ENCODE measurements around the gene LY9.

The LY9 gene

DNA sequence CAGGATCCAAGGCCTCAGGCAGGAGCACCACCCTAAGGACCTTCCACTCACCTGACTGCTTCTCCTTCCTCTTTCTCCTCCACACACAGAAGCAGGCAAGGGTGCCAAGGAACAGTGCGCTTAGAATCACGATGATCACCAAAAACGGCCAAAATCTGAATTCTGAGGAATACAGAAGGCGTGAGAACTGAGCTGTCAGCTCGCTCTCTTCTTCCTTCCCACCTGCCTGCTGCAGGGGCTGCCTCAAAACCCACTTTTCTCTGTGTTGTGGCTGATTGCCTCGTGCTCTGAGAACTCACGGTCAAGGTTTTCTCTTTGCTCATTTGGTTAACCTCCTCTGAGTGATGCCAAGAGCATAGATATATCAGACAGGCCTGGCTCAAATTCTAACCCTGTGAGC lies 42.9 kb downstream of the LY9 start:
- DNase-seq = no peak

GRCh38 chr1:160839746-160840145 lies 43.8 kb downstream of the LY9 start:
- DNase-seq = no peak

DNA sequence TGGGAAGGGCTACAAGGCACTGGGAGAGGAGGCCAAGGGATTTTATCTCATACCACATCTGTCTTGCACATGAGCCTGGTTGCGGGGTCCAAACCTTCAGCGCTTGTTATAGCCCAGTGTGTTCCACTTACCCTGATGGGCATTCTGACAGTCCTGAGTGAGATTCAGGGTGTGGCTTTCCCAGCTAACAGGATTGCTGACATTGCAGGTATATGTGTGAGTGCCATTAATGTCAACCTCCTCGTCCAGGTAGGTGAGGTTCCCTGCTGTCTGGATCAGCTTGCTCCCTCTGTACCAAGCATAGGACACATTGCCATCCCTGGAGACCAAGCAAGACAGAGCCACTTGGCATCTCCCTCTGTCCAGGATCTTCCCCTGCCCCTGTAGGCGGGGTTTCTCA lies 45.1 kb downstream of the LY9 start:
- no peak for DNase-seq

GRCh38 chr1:160844447-160845232 lies 48.7 kb downstream of the LY9 start:
- DNase-seq = no peak

DNA sequence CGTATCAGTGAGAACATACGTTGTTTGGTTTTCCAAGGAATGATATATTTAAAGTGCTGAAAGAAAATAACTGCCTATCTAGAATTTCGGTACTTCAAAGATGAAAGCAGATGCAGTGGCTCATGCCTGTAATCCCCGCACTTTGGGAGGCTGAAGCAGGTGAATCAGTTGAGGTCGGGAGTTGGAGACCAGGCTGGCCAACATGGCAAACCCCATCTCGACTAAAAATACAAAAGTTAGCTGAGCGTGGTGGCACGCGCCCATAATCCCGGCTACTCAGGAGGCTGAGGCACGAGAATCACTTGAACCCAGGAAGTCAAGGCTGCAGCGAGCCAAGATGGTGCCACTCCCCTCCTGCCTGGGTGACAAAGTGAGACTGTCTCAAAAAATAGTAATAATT lies 50.3 kb downstream of the LY9 start:
- DNase-seq = no peak

GRCh38 chr1:160850541-160850940 lies 54.6 kb downstream of the LY9 start:
- no peak for DNase-seq

DNA sequence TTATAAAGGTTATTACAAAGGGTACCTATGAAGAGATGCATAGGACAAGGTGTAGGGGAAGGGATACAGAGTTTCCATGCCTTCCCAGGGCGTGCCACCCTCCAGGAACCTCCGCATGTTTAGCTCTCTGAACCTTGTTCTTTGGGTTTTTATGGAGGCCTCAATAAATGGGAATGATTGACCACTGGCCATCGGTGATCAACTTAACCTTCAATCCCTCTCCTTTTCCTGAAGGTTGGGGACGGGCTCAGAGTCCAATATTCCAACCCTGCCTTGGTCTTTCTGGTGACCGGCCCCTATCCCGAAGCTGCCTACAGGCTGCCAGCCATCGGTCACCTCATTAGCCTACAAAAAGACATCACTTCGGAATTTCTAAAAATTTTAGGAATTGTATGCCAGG lies 55.0 kb downstream of the LY9 start:
- no peak for DNase-seq

GRCh38 chr1:160853014-160853413 lies 57.0 kb downstream of the LY9 start:
- DNase-seq = no peak

DNA sequence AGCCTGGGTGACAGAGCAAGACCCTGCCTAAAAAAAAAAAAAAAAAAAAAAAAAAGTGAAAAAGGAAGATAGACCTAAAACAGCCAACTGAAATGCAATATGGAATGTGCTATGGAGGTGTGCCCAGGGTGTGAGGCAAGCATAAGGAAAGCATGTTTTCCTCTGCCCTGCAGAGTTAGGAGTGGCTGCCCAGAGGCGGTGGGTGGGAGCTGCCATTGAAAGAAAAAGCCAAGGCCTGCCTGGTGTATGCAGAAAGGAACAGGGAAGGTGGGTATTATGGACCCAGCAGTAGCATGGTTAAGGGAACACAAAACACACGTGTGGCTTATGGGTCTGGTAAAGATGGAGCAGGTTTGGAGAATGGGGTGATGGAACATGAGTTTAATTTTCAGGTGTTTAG lies 57.8 kb downstream of the LY9 start:
- DNase-seq = no peak

DNA sequence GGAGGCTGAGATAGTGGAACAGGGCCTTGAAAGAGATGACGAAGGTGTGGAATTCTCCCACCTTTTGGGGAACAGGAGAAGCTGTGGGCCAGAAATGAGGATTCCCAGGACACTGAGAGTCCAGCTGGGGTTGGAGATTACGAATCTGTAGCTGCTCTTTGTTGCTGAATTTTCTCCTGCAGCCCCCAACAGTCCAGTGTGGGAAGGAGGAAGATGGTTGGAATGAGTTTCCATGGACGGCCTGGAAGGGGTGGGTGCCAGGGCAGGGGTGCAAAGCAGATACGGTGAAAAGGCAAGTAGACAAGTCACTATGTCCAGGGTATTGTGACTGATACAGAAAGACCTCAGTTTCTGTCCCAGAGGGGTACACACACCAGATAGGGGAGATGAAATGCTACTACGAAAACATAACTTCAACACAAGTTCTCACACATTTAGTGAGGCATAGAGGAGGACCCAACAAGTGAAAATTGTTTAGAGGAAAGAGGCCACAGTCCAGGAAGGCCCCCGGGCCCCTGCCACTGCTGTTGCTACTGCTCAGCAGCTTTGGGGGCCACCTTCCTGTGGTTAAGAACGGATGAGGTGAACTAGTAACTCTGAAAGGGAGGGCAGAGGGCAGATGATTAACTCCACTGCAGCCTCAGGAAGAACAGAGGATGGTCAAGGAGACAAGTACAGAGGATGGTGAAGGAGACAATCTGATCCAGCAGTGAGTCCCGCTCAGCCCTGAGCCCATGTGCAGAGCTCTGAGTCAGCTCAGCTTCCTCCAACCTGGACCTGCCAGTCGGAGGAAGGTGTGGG lies 59.4 kb downstream of the LY9 start:
- DNase-seq = no peak

DNA sequence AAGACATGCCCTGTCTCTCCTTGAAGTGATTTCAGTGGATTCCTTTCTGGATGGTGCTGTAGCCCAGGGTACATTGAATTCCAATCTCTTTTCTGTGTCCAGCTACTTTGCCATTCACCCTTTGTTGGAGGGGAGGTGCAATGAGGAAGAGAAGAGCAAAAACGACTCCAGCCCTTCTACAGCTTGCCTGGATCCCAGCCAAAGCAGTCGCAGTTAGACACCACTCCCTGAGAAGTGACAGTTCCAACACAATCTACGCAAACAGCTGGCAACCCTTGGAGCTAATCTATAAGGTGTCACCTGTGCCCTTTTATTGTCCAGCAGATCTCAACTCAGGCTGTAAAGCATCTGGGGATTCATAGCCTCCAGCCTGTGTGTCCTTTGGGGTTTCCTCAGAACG lies 62.1 kb downstream of the LY9 start:
- DNase-seq = no peak

- DNase-seq = no peak
Observed at GRCh38 chr1:160858507-160858906, 62.5 kb downstream of the LY9 start.

DNA sequence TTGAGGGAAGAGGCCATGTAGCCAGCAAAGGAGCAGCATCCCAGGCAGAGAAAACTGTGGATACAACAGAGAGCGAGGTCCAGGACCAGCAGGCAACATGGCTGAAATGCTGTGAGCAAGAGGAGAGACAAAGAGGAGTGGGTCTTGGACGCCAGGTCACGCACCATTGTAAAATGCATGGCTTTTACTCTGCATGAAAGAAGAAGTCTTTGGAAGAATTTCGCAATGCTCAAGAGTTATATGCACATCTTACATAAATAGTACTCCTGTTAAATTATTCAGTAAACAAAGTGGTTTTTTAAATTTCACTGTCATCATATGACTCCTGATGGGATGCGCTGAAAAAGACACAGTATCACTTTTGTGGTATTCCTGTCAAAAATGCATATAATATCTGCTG lies 63.2 kb downstream of the LY9 start:
- no peak for DNase-seq

- DNase-seq = no peak
Observed at GRCh38 chr1:160860840-160861505, 65.0 kb downstream of the LY9 start.

DNA sequence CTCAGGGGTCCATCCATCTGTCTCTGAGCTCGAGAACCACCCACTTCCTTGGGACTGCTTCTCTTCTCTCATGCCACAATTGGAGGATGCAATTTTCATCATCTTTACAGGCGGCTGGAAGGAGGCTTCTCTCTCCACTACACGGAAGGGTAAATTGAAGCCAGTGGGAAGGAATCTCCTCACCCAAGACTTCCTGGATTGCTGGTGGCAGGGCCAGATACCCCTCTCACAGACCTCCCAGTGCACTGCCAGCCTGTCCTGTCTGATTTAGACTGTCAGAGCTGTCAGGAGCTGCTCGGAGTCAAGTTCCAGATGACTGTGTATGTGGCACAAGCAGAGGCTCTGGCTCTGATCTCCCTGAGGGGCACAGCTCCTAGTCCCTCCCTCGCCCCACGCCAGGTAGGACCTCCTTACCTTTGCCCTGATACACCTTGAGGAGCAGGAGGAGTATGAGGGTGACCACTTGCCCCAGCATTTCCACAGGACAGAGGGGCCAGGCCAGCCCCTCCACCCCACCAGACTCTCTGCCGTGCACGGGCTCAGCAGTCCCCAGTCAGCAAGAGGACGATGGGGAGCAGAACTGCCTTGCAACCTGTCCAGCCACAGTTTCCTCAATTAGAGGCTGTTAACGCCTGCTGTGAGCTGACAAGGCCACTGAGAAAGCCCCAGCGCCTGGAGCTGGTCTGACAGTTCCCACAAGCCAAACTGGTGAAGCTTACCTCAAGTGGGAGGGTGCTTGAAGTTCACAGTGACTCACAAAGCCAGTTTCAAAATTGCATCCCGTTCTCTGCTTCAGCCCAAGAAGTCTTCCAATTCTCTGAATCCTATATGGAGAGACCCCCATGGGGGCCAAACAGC lies 66.5 kb downstream of the LY9 start, which contains the start of gene CD244:
TSS of gene CD244 (minus strand) at position 685 of the 858 bp plus-strand sequence. CDS start at position 475, 210 bp downstream.
- DNase-seq = peak; percentile 69

DNA sequence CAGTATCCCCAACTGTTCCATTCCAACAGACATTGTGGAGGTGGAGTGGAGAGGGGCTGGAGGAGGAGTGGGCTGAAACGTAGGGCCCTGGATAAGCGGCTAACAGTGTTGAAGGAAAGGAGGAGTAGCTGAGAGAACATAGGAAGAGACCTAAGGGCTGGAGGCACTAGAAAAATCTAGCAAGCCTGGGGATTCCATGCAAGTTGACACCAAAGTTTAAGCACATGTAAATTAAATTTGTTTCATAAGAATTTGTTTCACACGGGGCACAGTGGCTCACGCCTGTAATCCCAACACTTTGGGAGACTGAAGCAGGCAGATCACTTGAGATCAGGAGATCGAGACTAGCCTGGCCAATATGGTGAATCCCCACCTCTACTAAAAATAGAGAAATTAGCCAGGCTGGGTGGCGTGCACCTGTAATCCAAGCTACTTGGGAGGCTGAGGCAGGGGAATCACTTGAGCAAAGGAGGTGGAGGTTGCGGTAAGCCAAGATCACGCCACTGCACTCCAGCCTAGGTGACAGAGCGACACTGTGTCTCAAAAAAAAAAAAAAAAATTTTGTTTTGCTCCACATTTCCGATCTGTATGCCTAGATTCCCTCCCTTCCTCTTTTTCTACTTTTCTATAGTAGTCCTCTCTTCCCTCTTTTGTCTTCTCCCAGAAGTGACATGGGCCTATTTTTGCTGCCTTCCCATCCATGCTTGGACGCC lies 67.2 kb downstream of the LY9 start:
- DNase-seq = no peak

- DNase-seq = no peak
Observed at GRCh38 chr1:160863774-160864131, 67.8 kb downstream of the LY9 start.

DNA sequence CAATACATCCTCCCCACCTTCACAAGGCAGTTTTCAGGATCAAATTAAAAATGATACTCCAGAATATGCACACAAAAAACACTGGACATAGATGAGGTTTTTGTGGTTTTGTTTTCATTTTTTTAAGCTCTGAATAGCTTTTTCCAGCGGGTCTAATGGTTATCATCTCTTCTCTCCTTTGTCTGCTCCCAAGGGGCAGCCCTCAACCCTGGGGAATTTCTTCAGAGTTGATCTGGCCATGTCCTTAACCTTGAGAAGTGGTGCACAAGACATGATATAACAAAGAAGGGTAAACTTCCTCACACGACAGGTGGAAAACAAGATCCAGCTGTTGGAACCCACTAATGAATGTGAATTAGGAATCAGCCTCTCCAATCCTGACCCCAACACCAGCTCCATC lies 68.2 kb downstream of the LY9 start:
- no peak for DNase-seq

DNA sequence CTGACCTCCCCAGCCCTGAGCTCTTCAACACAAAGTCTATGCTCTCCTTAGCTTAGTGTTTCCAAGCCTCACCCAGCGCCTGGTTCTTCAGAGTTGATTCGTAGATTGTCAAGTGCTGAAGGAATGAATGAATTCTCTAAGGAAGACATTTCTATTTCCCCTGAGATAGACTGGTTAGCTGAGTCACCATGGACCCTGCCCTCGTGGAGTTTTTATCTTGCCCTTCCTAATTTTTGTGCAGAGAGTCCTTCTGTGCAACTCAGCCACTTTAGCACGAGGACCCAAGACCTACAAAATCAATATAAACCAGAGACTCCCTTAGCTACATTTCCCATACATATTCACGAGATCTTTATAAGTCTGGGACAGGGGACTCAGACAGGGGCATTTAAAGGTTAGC lies 69.4 kb downstream of the LY9 start:
- no peak for DNase-seq

DNA sequence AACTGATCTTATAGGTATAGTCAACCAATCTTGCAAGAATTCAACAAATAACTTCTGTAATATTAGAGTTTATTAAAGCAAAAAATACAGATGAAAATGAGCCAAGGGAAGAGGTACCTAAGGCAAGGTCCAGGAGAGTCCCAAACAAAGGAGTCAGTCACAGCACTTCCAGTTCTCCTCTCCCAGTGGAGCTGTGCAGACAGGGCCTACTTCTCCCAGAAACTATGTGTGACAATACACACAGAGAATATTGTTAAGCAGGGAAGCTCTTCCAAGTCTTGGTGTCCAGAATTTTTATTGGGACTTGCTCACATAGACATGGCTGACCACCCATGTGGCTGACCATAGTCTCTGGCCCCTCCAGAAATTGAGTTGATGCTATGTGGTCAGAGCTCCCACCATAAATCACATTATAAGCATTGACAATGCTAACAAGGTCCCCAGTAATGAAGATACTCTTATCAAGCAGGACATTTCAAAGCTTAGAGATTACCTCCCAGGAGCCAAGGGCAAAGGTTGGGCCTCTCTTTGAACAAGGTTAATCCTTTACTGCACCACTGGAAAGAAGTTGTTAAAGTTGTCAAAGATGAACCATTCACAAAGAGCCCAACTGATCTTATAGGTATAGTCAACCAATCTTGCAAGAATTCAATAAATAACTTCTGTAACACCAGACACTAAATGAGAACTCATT lies 70.2 kb downstream of the LY9 start:
- DNase-seq = no peak

DNA sequence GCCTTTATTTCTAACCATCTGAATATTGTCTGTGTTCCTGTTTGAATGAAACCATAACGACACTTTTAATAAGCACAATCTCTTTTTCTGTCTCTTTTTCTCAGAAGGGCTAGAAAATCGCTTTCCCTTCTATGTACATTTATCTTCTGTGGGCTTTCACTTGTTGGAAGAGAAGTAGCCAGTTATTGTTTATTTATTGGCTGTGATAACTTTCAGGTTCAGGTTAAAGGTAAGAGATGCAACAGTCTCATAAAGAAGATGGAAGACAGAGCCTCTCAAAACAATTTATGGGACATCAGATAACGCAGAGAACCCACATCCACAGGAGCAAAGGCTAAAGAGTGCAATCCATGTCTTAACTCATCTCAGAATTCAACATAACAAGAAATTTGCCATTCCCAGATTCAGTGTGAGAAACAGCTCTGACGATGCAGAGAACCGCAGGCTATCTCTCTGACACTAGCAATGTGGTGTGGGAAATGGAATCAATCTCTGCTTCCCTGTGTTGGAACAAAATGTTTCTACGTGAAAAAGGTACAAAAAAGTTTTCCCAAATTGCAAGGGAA lies 70.8 kb downstream of the LY9 start:
- DNase-seq = no peak
